Vagina (tissue), 2 donors: ENCODE data around the gene CHD6. TPM values are rescaled to one million over a fixed set of nuclear protein-coding genes. Genes with fewer than 3 reads are reported as not detected.

Experiments used
- DNase-seq, 2 donors: peaks; one replicate each; pipeline ENCODE4 v3.0.0-alpha.2; 2017; ENCODE audit errors: extremely low spot score in 2 of 2
- H3K27ac ChIP-seq: fragments of 200-600 bp; sonication (generic); one replicate; pipeline ENCODE4 v1.5.1; 2019
- H3K27me3 ChIP-seq: fragments of 200-600 bp; sonication (generic); one replicate; pipeline ENCODE4 v1.5.1; 2019
- H3K36me3 ChIP-seq, 2 donors: fragments of 200-600 bp; sonication (generic); one replicate each; pipeline ENCODE4 v1.5.1; 2017 to 2019
- H3K4me1 ChIP-seq: fragments of 200-600 bp; sonication (generic); one replicate; pipeline ENCODE4 v1.5.1; 2019
- H3K4me3 ChIP-seq, 2 donors: fragments of 200-600 bp; sonication (generic); 1 replicate in 1 of 2; 2 replicates in 1 of 2; pipeline ENCODE4 v1.5.1; 2016 to 2019
- H3K9me3 ChIP-seq: fragments of 200-600 bp; sonication (generic); one replicate; pipeline ENCODE4 v1.5.1; 2019
- CTCF ChIP-seq, 3 experiments: fragments of 450-650 bp in 2 of 3; fragments of 200-600 bp in 1 of 3; sonication (generic) in 1 of 3; IDR thresholded peaks; one replicate each; pipeline ENCODE4 v1.5.1; 2017 to 2019; ENCODE audit warnings: antibody characterized with exemption in 3 of 3, mild to moderate bottlenecking in 2 of 3, moderate library complexity in 2 of 3
- POLR2A ChIP-seq, 2 donors: fragments of 450-650 bp; IDR thresholded peaks; one replicate each; pipeline ENCODE4 v1.6.1; 2017; ENCODE audit warnings: antibody characterized with exemption in 2 of 2, mild to moderate bottlenecking in 2 of 2, moderate library complexity in 2 of 2
- POLR2AphosphoS5 ChIP-seq, 2 donors: sonication (generic); formaldehyde crosslinking; IDR thresholded peaks; one replicate each; pipeline ENCODE4 v1.9.0; 2017; ENCODE audit warnings: antibody characterized with exemption in 2 of 2, mild to moderate bottlenecking in 2 of 2, low read depth in 1 of 2; ENCODE audit not compliant: insufficient read depth in 1 of 2
- intact Hi-C: fragments of 100-400 bp; cut with DNase I; formaldehyde crosslinking; loops from one replicate; pipeline ENCODE4 v1.15.1; 2023
- total RNA-seq: library from RNA; depleted of rRNA; stranded (reverse); fragments of >200 nt; gene quantifications from one replicate; pipeline ENCODE4 v1.2.3, GENCODE V29; 2016

CHD6 gene
- total RNA-seq, 1 donor from 2014 or later, result 37.6 TPM

- Histone ChIP-seq H3K4me3 (no peak overlapping the region), H3K4me1 (peaks cover 17% of the 10 kb centered on the region), H3K27ac (no peak overlapping the region), H3K9me3 (no peaks in the 10 kb centered on the region), H3K27me3 (no peaks in the 10 kb centered on the region), H3K36me3 (peaks cover 0 to 59% of the 10 kb centered on the region in 2 donors)
- TF ChIP-seq POLR2A (IDR thresholded peaks at IDR 0.05) (no peak), CTCF (IDR thresholded peaks at IDR 0.05) (no peak), POLR2AphosphoS5 (IDR thresholded peaks at IDR 0.05; ENCODE audit: insufficient read depth in 1 of 2, low read depth in 1 of 2) (no peak)
- DNase-seq, result no peak
- intact Hi-C loops, result no loop called here
Observed at GRCh38 chr20:41405436-41405835, 212.7 kb downstream of the CHD6 start.

GRCh38 chr20:41403604-41404003 is 214.6 kb downstream of the CHD6 start:
- Histone ChIP-seq H3K27ac (no peak overlapping the region), H3K27me3 (no peaks in the 10 kb centered on the region), H3K4me1 (peaks cover 20% of the 10 kb centered on the region), H3K4me3 (no peak overlapping the region), H3K36me3 (peaks cover 0 to 48% of the 10 kb centered on the region in 2 donors), H3K9me3 (no peaks in the 10 kb centered on the region)
- DNase-seq, result no peak
- TF ChIP-seq CTCF (IDR thresholded peaks at IDR 0.05) (no peak), POLR2A (IDR thresholded peaks at IDR 0.05) (no peak), POLR2AphosphoS5 (IDR thresholded peaks at IDR 0.05; ENCODE audit: insufficient read depth in 1 of 2, low read depth in 1 of 2) (no peak)
- intact Hi-C loops, result no loop called here

GRCh38 chr20:41398408-41398807 is 219.8 kb downstream of the CHD6 start:
- TF ChIP-seq CTCF (IDR thresholded peaks at IDR 0.05), result no peak
- TF ChIP-seq POLR2AphosphoS5 (IDR thresholded peaks at IDR 0.05; ENCODE audit: insufficient read depth in 1 of 2, low read depth in 1 of 2), result peak in 1 of 2 donors; percentile 54
- TF ChIP-seq POLR2A (IDR thresholded peaks at IDR 0.05), result no peak
- intact Hi-C loops, result no loop called here
- H3K27me3 ChIP-seq, result no peaks in the 10 kb centered on the region
- DNase-seq, result no peak
- peaks cover 0 to 5% of the 10 kb centered on the region in 2 donors for H3K36me3 ChIP-seq
- H3K9me3 ChIP-seq, result no peaks in the 10 kb centered on the region
- H3K4me1 ChIP-seq, result peaks cover 51% of the 10 kb centered on the region
- no peak overlapping the region for H3K4me3 ChIP-seq
- H3K27ac ChIP-seq, result peak overlapping the region; percentile 22

- no peaks in the 10 kb centered on the region for H3K36me3 ChIP-seq
- intact Hi-C loops, result no loop called here
- H3K9me3 ChIP-seq, result no peaks in the 10 kb centered on the region
- no peak overlapping the region for H3K4me3 ChIP-seq
- DNase-seq, result no peak
- no peaks in the 10 kb centered on the region for H3K27me3 ChIP-seq
- no peak for TF ChIP-seq POLR2A (IDR thresholded peaks at IDR 0.05)
- no peak for TF ChIP-seq POLR2AphosphoS5 (IDR thresholded peaks at IDR 0.05; ENCODE audit: insufficient read depth in 1 of 2, low read depth in 1 of 2)
- TF ChIP-seq CTCF (IDR thresholded peaks at IDR 0.05), result no peak
- peaks cover 71% of the 10 kb centered on the region for H3K4me1 ChIP-seq
- peak overlapping the region; percentile 32 for H3K27ac ChIP-seq
Observed at GRCh38 chr20:41395667-41396664, 222.2 kb downstream of the CHD6 start.
